GM12801 (cell line): ENCODE measurements around the gene ARHGEF11.

Experiments used
- TF ChIP-seq, protein P1 (sequence below): IDR thresholded peaks from one replicate; pipeline ENCODE4 v1.5.1; 2011; ENCODE audit warnings: control low read depth; ENCODE audit not compliant: insufficient read length; ENCODE audit errors: extremely low read depth

The ARHGEF11 gene

GRCh38 chr1:156936721-156937220, 108.8 kb downstream of the ARHGEF11 start:
- TF ChIP-seq, protein P1, sequence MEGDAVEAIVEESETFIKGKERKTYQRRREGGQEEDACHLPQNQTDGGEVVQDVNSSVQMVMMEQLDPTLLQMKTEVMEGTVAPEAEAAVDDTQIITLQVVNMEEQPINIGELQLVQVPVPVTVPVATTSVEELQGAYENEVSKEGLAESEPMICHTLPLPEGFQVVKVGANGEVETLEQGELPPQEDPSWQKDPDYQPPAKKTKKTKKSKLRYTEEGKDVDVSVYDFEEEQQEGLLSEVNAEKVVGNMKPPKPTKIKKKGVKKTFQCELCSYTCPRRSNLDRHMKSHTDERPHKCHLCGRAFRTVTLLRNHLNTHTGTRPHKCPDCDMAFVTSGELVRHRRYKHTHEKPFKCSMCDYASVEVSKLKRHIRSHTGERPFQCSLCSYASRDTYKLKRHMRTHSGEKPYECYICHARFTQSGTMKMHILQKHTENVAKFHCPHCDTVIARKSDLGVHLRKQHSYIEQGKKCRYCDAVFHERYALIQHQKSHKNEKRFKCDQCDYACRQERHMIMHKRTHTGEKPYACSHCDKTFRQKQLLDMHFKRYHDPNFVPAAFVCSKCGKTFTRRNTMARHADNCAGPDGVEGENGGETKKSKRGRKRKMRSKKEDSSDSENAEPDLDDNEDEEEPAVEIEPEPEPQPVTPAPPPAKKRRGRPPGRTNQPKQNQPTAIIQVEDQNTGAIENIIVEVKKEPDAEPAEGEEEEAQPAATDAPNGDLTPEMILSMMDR = no peak

- TF ChIP-seq, protein P1 = no peak
These were observed 109.4 kb downstream of the ARHGEF11 start for GRCh38 chr1:156936191-156936590.

GRCh38 chr1:156935505-156936128, 109.9 kb downstream of the ARHGEF11 start:
- TF ChIP-seq, protein P1 = no peak

- TF ChIP-seq, protein P1 = no peak
These were observed 112.4 kb downstream of the ARHGEF11 start for GRCh38 chr1:156933136-156933535.

- TF ChIP-seq, protein P1 = no peak
These were observed 113.4 kb downstream of the ARHGEF11 start for GRCh38 chr1:156931974-156932710.

DNA sequence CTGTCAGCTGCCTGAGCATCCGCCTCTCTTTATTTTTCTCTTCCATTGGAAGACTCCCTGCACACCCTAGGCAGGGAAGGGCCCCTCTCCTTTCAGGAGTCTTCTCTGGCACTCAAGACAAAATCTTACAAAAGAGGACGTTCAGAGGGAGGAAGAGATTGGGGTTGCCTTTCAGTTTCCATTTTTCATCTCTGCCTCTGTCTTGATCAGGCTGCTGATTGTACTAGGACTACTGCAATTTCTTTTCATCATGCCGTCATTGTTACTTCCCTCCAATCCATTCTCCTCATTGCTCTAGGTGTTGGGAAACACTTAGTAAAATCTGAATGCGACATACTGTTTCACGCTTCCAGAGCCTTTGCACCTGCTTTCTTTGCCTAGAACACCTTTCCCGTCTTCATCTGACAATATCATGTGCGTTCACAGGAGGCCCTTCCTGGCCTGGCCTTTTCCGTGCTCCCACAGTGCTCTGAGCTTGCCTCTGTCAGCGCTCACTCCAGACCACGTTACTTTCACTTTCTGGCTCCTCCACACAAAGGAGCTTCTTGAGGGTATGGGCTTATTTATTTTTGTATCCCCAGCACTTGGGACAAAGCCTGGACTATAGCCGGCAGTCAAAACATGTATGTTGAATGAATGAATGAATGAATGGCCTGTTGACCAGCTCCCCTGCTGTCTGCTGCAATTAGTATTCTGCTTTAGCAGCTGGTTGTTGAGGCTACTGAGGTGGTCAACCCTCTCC, 114.2 kb downstream of the ARHGEF11 start:
- TF ChIP-seq, protein P1 = no peak

DNA sequence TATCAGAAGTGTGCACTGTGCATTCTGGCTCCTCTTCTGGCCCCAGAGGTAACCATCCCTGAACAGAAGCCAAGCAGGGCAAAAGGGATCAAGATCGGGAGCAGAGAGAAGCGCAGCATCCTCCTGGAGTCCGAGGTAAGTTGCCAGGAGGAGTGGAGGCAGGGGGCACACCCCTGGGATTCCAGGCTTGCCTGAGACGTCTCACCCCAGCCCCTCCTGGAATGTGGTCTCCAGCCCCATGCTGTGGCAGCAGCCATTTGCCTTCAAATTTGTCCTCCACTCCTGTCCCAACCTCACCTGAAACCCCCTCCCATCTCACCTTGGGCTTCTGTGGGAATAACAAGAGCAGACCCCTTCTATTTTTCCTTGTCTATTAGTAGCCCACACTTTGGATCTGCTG, 115.1 kb downstream of the ARHGEF11 start:
- TF ChIP-seq, protein P1 = no peak
